Endodermal cell (in vitro differentiated cells): ENCODE results near the gene SMIM5. TPM values are rescaled to one million over a fixed set of nuclear protein-coding genes. Genes with fewer than 3 reads are reported as not detected.
A peak's percentile ranks its signal among the peaks of the same experiment; 100 is the strongest.

Source experiments
- DNase-seq: peaks from one replicate; pipeline ENCODE4 v3.0.0-alpha.2; 2017
- H3K27ac ChIP-seq: 2 replicates; pipeline ENCODE4 v1.5.1; 2013; ENCODE audit warnings: mild to moderate bottlenecking, low read depth, low read length, moderate library complexity
- H3K27me3 ChIP-seq: 2 replicates; pipeline ENCODE4 v1.6.1; 2013; ENCODE audit warnings: mild to moderate bottlenecking, low read length, moderate library complexity; ENCODE audit not compliant: insufficient read depth, control insufficient read depth, poor library complexity, severe bottlenecking
- H3K36me3 ChIP-seq: 2 replicates; pipeline ENCODE4 v1.7.0; 2013; ENCODE audit warnings: mild to moderate bottlenecking, low read length, moderate library complexity; ENCODE audit not compliant: control insufficient read depth, insufficient read depth
- H3K4me1 ChIP-seq: one replicate; pipeline ENCODE4 v1.7.0; 2013; ENCODE audit warnings: low read length; ENCODE audit not compliant: control insufficient read depth, insufficient read depth
- H3K4me3 ChIP-seq: 2 replicates; pipeline ENCODE4 v1.5.1; 2013; ENCODE audit warnings: mild to moderate bottlenecking, low read length, moderate library complexity
- H3K9ac ChIP-seq: 2 replicates; pipeline ENCODE4 v1.6.1; 2013; ENCODE audit warnings: mild to moderate bottlenecking, low read length, moderate library complexity; ENCODE audit not compliant: poor library complexity, severe bottlenecking; ENCODE audit errors: extremely low read depth
- H3K9me3 ChIP-seq: 2 replicates; pipeline ENCODE4 v1.6.1; 2013; ENCODE audit warnings: mild to moderate bottlenecking, low read length, moderate library complexity; ENCODE audit not compliant: control insufficient read depth
- H3K27ac Mint-ChIP-seq: 2 replicates; pipeline ENCODE4 v1.8.0; 2020; ENCODE audit warnings: mixed read lengths
- H3K27me3 Mint-ChIP-seq: 2 replicates; pipeline ENCODE4 v1.8.0; 2021; ENCODE audit warnings: mild to moderate bottlenecking, mixed read lengths; ENCODE audit not compliant: insufficient read depth
- H3K36me3 Mint-ChIP-seq: 2 replicates; pipeline ENCODE4 v1.8.0; 2020; ENCODE audit warnings: low read depth, mixed read lengths
- H3K4me1 Mint-ChIP-seq: 2 replicates; pipeline ENCODE4 v1.8.0; 2020; ENCODE audit warnings: mixed read lengths
- H3K4me3 Mint-ChIP-seq: 2 replicates; pipeline ENCODE4 v1.8.0; 2020; ENCODE audit warnings: mild to moderate bottlenecking, moderate library complexity, mixed read lengths
- H3K9me3 Mint-ChIP-seq: 2 replicates; pipeline ENCODE4 v1.8.0; 2020; ENCODE audit warnings: mild to moderate bottlenecking, mixed read lengths
- CTCF ChIP-seq: fragments of 200-600 bp; sonication (generic); conservative IDR thresholded peaks from 2 replicates; pipeline ENCODE4 v1.5.0; 2021; ENCODE audit warnings: antibody characterized with exemption, mild to moderate bottlenecking
- WGBS, 2 experiments: methylation state at CpG; one replicate each; pipeline versions ENCODE4 v1.1.5 to v1.1.7; 2013; ENCODE audit warnings: missing lambda C conversion rate in 2 of 2, mixed read lengths in 1 of 2; ENCODE audit not compliant: insufficient coverage in 1 of 2, insufficient read length in 1 of 2; 5-methylcytosine and 5-hydroxymethylcytosine counted together
- total RNA-seq, 2 donors: library from RNA; stranded (reverse); fragmentation: NEBNext Ultra II Directional in 1 of 2; extraction: Animal tissue kit (Norgen Biotek cat#: 25700) in 1 of 2; gene quantifications; 2 replicates in 1 of 2; 3 replicates in 1 of 2; pipeline ENCODE4 v1.2.1, GENCODE V29; 2021

SMIM5 gene
- total RNA-seq, 2 donors from 2014 or later, result 0.40 TPM; not detected in 1

GRCh38 chr17:75590314-75590761 is 42.9 kb upstream of the SMIM5 start:
- H3K4me1 Mint-ChIP-seq, result peaks cover 2% of the 10 kb centered on the region
- Histone ChIP-seq H3K4me1 (no peaks in the 10 kb centered on the region), H3K9ac (no peak overlapping the region), H3K27ac (no peak overlapping the region), H3K9me3 (no peaks in the 10 kb centered on the region), H3K4me3 (peak overlapping the region; percentile 71), H3K36me3 (no peaks in the 10 kb centered on the region), H3K27me3 (peaks cover 12% of the 10 kb centered on the region)
- peaks cover 8% of the 10 kb centered on the region for H3K9me3 Mint-ChIP-seq
- peaks cover 3% of the 10 kb centered on the region for H3K27me3 Mint-ChIP-seq
- DNase-seq, result no peak
- H3K27ac Mint-ChIP-seq, result no peak overlapping the region
- no peaks in the 10 kb centered on the region for H3K36me3 Mint-ChIP-seq
- TF ChIP-seq CTCF, result no peak
- peak overlapping the region; percentile 55 for H3K4me3 Mint-ChIP-seq
- WGBS, 2 experiments, result 93 to 94% methylated on average over 7 to 8 of the region's 8 CpGs

- Mint-ChIP-seq H3K4me3 (no peak overlapping the region), H3K9me3 (peaks cover 1% of the 10 kb centered on the region), H3K4me1 (peaks cover 2% of the 10 kb centered on the region), H3K36me3 (no peaks in the 10 kb centered on the region), H3K27me3 (peaks cover 2% of the 10 kb centered on the region), H3K27ac (no peak overlapping the region)
- Histone ChIP-seq H3K27ac (no peak overlapping the region), H3K9ac (no peak overlapping the region), H3K27me3 (peaks cover 12% of the 10 kb centered on the region), H3K9me3 (no peaks in the 10 kb centered on the region), H3K4me1 (no peaks in the 10 kb centered on the region), H3K36me3 (no peaks in the 10 kb centered on the region), H3K4me3 (no peak overlapping the region)
- DNase-seq, result peak; percentile 53
- WGBS, 2 experiments, result 91 to 96% methylated on average over 11 to 12 of the region's 12 CpGs
- no peak for TF ChIP-seq CTCF
Measured at GRCh38 chr17:75590849-75591721, 42.1 kb upstream of the SMIM5 start.

GRCh38 chr17:75591722-75592302 is 41.4 kb upstream of the SMIM5 start:
- H3K4me3 Mint-ChIP-seq, result no peak overlapping the region

More at GRCh38 chr17:75591722-75592302, 41.4 kb upstream of the SMIM5 start:
- peak; percentile 12 for TF ChIP-seq CTCF
- Mint-ChIP-seq H3K27ac (no peak overlapping the region), H3K27me3 (no peaks in the 10 kb centered on the region), H3K36me3 (no peaks in the 10 kb centered on the region), H3K4me1 (peaks cover 2% of the 10 kb centered on the region), H3K9me3 (no peaks in the 10 kb centered on the region)
- 85 to 95% methylated on average over 5 to 7 of the region's 7 CpGs for WGBS, 2 experiments
- no peaks in the 10 kb centered on the region for H3K9me3 ChIP-seq
- H3K9ac ChIP-seq, result no peak overlapping the region
- H3K4me3 ChIP-seq, result no peak overlapping the region
- H3K27ac ChIP-seq, result no peak overlapping the region
- H3K27me3 ChIP-seq, result peaks cover 12% of the 10 kb centered on the region
- H3K4me1 ChIP-seq, result no peaks in the 10 kb centered on the region
- no peaks in the 10 kb centered on the region for H3K36me3 ChIP-seq
- peak; percentile 58 for DNase-seq
